GM12878 (cell line): ENCODE measurements around the gene PHC3.

Experiments used
- IRF3 ChIP-seq: fragments of 450-650 bp; IDR thresholded peaks from 2 replicates; pipeline ENCODE4 v1.6.1; 2014; ENCODE audit warnings: mild to moderate bottlenecking
- RB1 ChIP-seq: fragments of 450-650 bp; formaldehyde crosslinking; IDR thresholded peaks from 2 replicates; pipeline ENCODE4 v1.6.1; 2017; ENCODE audit warnings: mild to moderate bottlenecking, borderline replicate concordance

DNA sequence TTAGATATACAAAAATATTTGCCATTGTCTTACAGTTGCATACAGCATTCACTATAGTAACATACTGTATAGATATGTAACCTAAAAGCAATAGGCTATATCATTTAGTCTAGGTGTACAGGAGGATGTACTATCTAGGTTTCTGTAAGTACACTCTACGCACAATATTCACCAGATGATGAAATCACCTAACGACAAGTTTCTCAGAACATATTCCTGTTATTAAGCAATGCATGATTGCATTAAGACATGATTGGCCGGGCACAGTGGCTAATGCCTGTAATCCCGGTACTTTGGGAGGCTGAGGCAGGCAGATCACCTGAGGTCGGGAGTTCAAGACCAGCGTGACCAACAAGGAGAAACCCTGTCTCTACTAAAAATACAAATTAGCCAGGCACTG is 26.2 kb upstream of the PHC3 start:
- TF ChIP-seq RB1 (no peak), IRF3 (no peak)
